Gastroesophageal sphincter (tissue), 3 donors: ENCODE measurements around the gene DAP.
A peak's percentile ranks its signal among the peaks of the same experiment; 100 is the strongest.

Experiments
- CTCF ChIP-seq, 4 experiments: fragments of 200-600 bp in 2 of 4; fragments of 450-650 bp in 2 of 4; sonication (generic) in 1 of 4; IDR thresholded peaks; one replicate each; pipeline ENCODE4 v1.5.1; 2017 to 2019; ENCODE audit warnings: antibody characterized with exemption in 4 of 4, mild to moderate bottlenecking in 2 of 4, moderate library complexity in 2 of 4
- EP300 ChIP-seq: sonication (generic); formaldehyde crosslinking; IDR thresholded peaks from one replicate; pipeline ENCODE4 v1.6.1; 2017; ENCODE audit warnings: antibody characterized with exemption, mild to moderate bottlenecking
- POLR2A ChIP-seq, 2 donors: fragments of 450-650 bp; IDR thresholded peaks; one replicate each; pipeline ENCODE4 v1.6.1; 2017; ENCODE audit warnings: antibody characterized with exemption in 2 of 2, mild to moderate bottlenecking in 2 of 2, moderate library complexity in 1 of 2
- POLR2AphosphoS5 ChIP-seq: sonication (generic); formaldehyde crosslinking; IDR thresholded peaks from one replicate; pipeline ENCODE4 v1.6.1; 2017; ENCODE audit warnings: antibody characterized with exemption

- no peak for TF ChIP-seq POLR2A (IDR thresholded peaks at IDR 0.05)
- TF ChIP-seq CTCF (IDR thresholded peaks at IDR 0.05), result peak; percentile 47 to 87 (median 54)
- TF ChIP-seq POLR2AphosphoS5, result peak; percentile 36
- TF ChIP-seq EP300, result no peak
These were observed 65.9 kb downstream of the DAP start for GRCh38 chr5:10695055-10695649.
